SH-SY5Y (cell line): ENCODE data around the gene ZNF426.

Experiments used
- GATA2 ChIP-seq: IDR thresholded peaks from 2 replicates; pipeline ENCODE4 v1.6.1; 2011; ENCODE audit warnings: mild to moderate bottlenecking, low read depth, low read length
- GATA3 ChIP-seq: IDR thresholded peaks from 2 replicates; pipeline ENCODE4 v1.6.1; 2011; ENCODE audit warnings: low read depth, mild to moderate bottlenecking, low read length, moderate library complexity

DNA sequence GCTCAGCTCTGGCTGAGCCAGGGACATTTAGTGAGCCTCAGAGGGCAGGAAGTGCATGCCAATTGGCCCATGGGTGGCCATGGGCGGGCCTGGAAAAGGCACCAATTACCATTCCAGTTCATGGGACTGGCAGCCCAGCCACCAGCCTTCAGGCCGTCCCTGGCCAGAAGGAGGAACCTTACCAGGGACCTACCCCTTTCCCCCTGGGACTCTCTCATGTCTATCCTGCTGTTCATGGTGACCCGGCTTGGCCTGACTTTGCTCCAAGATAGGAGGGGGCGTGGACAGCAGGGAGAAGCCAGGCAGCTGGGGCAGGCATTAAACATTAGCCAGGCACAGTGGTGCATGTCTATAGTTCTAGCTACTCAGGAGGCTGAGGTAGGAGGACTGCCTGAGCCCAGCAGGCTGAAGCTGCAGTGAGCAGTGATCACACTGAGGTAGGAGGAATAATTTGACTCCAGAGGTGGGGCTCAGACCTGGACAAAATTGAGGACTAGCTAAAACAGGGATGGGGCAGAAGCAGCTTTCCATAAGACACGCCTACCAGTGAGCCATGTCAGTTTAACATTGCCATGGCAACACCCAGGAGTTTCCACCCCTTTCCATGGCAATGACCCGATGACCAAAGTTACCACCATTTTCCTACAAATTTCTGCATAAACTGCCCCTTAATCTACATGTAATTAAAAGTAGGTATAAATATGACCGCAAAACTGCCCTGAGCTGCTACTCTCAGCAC lies 14.3 kb upstream of the ZNF426 start:
- TF ChIP-seq GATA2, result no peak
- no peak for TF ChIP-seq GATA3
